ENCODE measurements around the gene CCSER1. TPM values are rescaled to one million over a fixed set of nuclear protein-coding genes. Genes with fewer than 3 reads are reported as not detected.

The CCSER1 gene
- total RNA-seq, 2 experiments from 2014 or later, result not detected

- TF ChIP-seq, protein P1, sequence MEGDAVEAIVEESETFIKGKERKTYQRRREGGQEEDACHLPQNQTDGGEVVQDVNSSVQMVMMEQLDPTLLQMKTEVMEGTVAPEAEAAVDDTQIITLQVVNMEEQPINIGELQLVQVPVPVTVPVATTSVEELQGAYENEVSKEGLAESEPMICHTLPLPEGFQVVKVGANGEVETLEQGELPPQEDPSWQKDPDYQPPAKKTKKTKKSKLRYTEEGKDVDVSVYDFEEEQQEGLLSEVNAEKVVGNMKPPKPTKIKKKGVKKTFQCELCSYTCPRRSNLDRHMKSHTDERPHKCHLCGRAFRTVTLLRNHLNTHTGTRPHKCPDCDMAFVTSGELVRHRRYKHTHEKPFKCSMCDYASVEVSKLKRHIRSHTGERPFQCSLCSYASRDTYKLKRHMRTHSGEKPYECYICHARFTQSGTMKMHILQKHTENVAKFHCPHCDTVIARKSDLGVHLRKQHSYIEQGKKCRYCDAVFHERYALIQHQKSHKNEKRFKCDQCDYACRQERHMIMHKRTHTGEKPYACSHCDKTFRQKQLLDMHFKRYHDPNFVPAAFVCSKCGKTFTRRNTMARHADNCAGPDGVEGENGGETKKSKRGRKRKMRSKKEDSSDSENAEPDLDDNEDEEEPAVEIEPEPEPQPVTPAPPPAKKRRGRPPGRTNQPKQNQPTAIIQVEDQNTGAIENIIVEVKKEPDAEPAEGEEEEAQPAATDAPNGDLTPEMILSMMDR (conservative IDR thresholded peaks at IDR 0.05; ENCODE audit: low read length), result no peak
- TF ChIP-seq EZH2phosphoT487 (IDR thresholded peaks at IDR 0.05; ENCODE audit: borderline replicate concordance, low read depth, low read length), result no peak
- no TSS peak for BruUV-seq (replicated peaks)
Measured at GRCh38 chr4:91434631-91435030, 1307.4 kb downstream of the CCSER1 start.

GRCh38 chr4:91436556-91436955, 1309.4 kb downstream of the CCSER1 start:
- no peaks in the 10 kb centered on the region for H3K79me2 ChIP-seq (ENCODE audit: insufficient read depth, low read depth, low read length)
- no peaks in the 10 kb centered on the region for H3K9me2 ChIP-seq (ENCODE audit: insufficient read depth, low read length)
- no peak overlapping the region for H3K4me3 ChIP-seq (ENCODE audit: low read depth, low read length, poor library complexity, severe bottlenecking)
- no peaks in the 10 kb centered on the region for H4K20me1 ChIP-seq (ENCODE audit: insufficient read depth, low read length)
- no peak for DNase-seq (ENCODE audit: low spot score)
- ChIA-PET CTCF (ENCODE audit: unreplicated experiment) (no interaction called here), POLR2A (no interaction called here)
- no peaks in the 10 kb centered on the region for H3K9me3 ChIP-seq (ENCODE audit: low read length)
- H2AFZ ChIP-seq (ENCODE audit: low read length), result no peak overlapping the region
- no peaks in the 10 kb centered on the region for H3K4me1 ChIP-seq (ENCODE audit: insufficient read depth, low read length, poor library complexity, severe bottlenecking)
- no peak overlapping the region for H3K4me2 ChIP-seq (ENCODE audit: low read length)
- intact Hi-C loops (cut with micrococcal nuclease; ENCODE audit: unreplicated experiment), result no loop called here
- TF ChIP-seq, protein P1 (conservative IDR thresholded peaks at IDR 0.05; ENCODE audit: low read length), result no peak
- no peak for TF ChIP-seq EZH2phosphoT487 (IDR thresholded peaks at IDR 0.05; ENCODE audit: borderline replicate concordance, low read depth, low read length)
- H3K36me3 ChIP-seq (ENCODE audit: insufficient read depth, low read length), result no peaks in the 10 kb centered on the region
- no TSS peak for BruUV-seq (replicated peaks)
- H3K27ac ChIP-seq (ENCODE audit: low read depth, low read length, poor library complexity, severe bottlenecking), result no peak overlapping the region

More at GRCh38 chr4:91434631-91435030, 1307.4 kb downstream of the CCSER1 start:
- Histone ChIP-seq H4K20me1 (ENCODE audit: insufficient read depth, low read length) (no peaks in the 10 kb centered on the region), H3K27ac (ENCODE audit: low read depth, low read length, poor library complexity, severe bottlenecking) (no peak overlapping the region), H3K79me2 (ENCODE audit: insufficient read depth, low read depth, low read length) (no peaks in the 10 kb centered on the region), H3K4me2 (ENCODE audit: low read length) (no peak overlapping the region), H3K4me3 (ENCODE audit: low read depth, low read length, poor library complexity, severe bottlenecking) (no peak overlapping the region), H3K36me3 (ENCODE audit: insufficient read depth, low read length) (no peaks in the 10 kb centered on the region), H3K9me2 (ENCODE audit: insufficient read depth, low read length) (no peaks in the 10 kb centered on the region), H3K4me1 (ENCODE audit: insufficient read depth, low read length, poor library complexity, severe bottlenecking) (no peaks in the 10 kb centered on the region), H3K9me3 (ENCODE audit: low read length) (no peaks in the 10 kb centered on the region), H2AFZ (ENCODE audit: low read length) (no peak overlapping the region)
- DNase-seq (ENCODE audit: low spot score), result no peak
- intact Hi-C loops (cut with micrococcal nuclease; ENCODE audit: unreplicated experiment), result no loop called here
- POLR2A ChIA-PET, result no interaction called here
- CTCF ChIA-PET (ENCODE audit: unreplicated experiment), result no interaction called here

- H3K4me1 ChIP-seq (ENCODE audit: insufficient read depth, low read length, poor library complexity, severe bottlenecking), result no peaks in the 10 kb centered on the region
- ChIA-PET POLR2A (no interaction called here), CTCF (ENCODE audit: unreplicated experiment) (no interaction called here)
- no peak overlapping the region for H3K27ac ChIP-seq (ENCODE audit: low read depth, low read length, poor library complexity, severe bottlenecking)
- no peak overlapping the region for H3K4me3 ChIP-seq (ENCODE audit: low read depth, low read length, poor library complexity, severe bottlenecking)
- no peak for DNase-seq (ENCODE audit: low spot score)
- H3K9me2 ChIP-seq (ENCODE audit: insufficient read depth, low read length), result no peaks in the 10 kb centered on the region
- no peak overlapping the region for H2AFZ ChIP-seq (ENCODE audit: low read length)
- intact Hi-C loops (cut with micrococcal nuclease; ENCODE audit: unreplicated experiment), result no loop called here
- H3K9me3 ChIP-seq (ENCODE audit: low read length), result no peaks in the 10 kb centered on the region
- TF ChIP-seq EZH2phosphoT487 (IDR thresholded peaks at IDR 0.05; ENCODE audit: borderline replicate concordance, low read depth, low read length), result no peak
- TF ChIP-seq, protein P1 (conservative IDR thresholded peaks at IDR 0.05; ENCODE audit: low read length), result no peak
- no TSS peak for BruUV-seq (replicated peaks)
- H3K4me2 ChIP-seq (ENCODE audit: low read length), result no peak overlapping the region
- no peaks in the 10 kb centered on the region for H3K36me3 ChIP-seq (ENCODE audit: insufficient read depth, low read length)
- no peaks in the 10 kb centered on the region for H3K79me2 ChIP-seq (ENCODE audit: insufficient read depth, low read depth, low read length)
- H4K20me1 ChIP-seq (ENCODE audit: insufficient read depth, low read length), result no peaks in the 10 kb centered on the region
Measured at GRCh38 chr4:91447168-91447567, 1320.0 kb downstream of the CCSER1 start.
